Fibroblast of skin of abdomen (primary cell): ENCODE results near the gene CRYBB1.
A peak's percentile ranks its signal among the peaks of the same experiment; 100 is the strongest.

ENCODE experiments used
- DNase-seq: peaks from one replicate; pipeline ENCODE4 v3.0.0-alpha.2; 2013

The CRYBB1 gene

DNA sequence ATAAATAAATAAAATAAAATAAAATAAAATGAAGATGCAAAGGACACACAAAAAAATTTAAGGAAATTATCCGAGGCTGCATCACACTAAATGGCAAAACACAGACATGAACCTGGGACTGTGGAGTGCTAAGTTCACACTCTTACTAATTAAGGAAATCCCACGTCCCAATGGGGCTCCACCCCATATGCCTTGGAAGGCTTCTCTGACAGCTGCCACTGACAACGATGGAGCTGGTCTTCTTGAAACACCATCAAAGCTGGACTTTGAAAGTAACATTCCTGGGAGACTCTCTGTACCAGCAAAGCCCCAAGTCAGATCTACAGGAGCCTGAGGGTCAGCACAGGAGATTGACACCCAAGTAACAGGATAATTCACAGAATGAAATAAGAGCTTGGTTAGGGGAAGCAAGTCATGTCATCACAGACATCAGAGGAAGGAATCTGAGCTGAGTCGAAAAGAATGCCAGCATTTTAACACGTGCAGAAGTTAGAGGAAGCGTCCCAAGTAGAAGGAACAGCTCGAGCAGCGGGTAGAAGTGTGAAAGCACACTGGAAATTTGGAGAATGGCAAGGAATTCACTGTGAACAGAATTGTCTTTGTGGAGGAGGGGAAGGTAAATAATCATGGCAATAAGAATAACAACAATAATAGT, 41.7 kb downstream of the CRYBB1 start:
- peak; percentile 39 for DNase-seq

DNA sequence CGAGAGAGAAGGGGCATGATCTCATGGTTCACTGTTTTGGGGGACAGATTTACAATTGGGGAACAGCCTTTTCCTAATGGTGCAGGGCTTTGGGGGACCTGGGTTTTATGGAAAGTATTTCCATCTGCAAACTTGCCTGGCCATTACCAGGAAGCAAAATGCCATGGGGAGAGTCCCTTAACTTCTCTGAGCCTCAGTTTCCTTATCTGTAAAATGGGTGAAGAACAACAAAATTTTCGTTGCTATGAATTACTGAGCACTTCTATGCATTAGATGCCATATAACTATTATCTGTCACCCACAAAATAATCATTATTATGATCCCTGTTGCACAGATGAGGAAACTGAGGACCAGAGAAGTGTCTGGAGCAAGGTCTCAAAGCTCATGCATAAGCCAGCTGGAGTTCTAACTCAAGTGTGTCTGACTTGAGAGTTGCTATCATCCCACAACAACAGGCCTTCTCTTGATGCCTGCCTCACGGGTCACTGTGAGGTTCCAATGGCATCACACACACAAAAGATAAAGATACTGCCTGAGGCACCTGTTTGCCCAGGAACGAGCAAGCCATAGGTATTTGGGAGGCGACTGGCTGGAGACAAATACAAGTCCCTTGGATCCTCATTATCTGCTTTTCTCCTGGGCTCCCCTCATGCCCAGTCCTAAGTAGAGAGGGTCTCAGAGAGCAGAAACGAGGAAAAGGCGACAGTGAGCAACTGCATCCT, 43.7 kb downstream of the CRYBB1 start:
- no peak for DNase-seq

DNA sequence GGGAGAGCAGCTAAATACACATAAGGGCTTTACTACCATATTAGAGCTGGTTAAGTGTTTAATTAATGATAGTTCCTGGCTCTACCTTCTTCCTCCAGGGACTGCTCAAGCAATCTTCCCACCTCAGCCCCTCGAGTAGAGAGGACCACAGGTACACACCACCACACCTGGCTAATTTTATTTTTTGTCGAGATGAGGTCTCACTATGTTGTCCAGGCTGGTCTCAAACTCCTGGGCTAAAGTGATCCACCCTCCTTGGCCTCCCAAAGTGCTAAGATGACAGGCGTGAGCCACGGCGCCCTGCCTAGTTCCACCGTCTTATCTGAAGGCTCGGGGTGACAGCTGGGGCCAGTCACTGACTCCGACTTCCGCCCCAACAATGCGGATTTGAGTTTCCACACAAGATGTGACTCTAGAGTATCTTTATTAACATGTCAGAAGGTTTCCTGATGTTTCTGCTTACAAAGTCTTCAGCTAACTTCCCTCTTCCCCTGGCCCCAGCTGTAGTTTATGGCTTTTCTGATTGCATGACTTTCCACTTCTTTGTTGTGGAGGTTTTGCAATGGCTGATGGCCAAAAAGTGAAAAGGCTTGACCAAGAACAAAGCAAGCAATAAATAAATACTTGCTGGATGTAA, 44.7 kb downstream of the CRYBB1 start:
- DNase-seq, result peak; percentile 45

DNA sequence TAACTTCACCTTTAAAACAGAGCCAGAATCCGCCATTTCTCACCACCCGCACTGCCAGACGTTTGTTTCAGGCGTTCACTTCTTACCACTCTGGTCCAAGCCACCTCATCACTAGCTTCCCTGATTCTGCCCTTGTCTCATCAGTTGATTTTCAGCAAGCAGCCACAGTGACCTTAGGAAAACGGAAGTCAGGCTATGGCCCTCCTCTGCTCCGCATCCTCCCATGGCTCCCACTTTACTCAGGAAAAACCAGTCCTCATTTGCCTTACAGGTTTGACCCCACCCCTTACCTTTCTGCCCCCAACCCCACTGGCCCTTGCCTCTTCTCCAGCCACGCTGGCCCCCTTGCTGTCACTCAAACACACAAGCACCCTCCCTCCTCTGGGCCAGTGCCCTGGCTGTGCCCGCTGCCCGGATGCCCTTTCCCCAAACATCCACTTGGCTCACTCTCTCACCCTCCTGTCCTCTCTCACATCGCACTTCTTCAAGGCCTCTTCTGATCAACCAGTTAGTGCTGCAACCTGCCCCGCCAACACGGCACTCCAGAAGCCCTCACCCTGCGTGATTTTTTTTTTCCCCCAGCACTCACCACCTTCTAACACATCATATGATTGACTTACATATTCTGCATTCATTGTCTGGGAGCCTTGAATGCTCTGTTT, 46.8 kb downstream of the CRYBB1 start:
- DNase-seq, result no peak

DNA sequence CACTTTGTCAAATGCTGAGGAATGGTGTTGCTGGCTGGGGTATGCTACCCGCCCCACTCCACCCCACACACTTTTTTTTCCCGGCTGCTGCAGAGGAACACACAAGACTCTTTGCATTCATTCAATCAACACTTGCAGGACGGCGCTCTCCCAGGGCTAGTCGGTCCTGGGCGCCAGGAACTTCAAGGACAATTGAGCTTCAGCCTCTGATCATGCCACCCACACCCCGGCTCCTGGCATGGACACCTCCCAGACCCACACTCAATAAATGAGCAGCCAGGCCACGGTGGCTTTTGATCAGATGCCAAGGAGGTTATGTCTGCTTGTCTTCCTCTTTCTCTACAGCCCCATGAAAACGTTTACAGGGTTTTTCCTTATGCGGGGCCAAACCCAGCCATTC, 47.7 kb downstream of the CRYBB1 start:
- DNase-seq, result no peak

DNA sequence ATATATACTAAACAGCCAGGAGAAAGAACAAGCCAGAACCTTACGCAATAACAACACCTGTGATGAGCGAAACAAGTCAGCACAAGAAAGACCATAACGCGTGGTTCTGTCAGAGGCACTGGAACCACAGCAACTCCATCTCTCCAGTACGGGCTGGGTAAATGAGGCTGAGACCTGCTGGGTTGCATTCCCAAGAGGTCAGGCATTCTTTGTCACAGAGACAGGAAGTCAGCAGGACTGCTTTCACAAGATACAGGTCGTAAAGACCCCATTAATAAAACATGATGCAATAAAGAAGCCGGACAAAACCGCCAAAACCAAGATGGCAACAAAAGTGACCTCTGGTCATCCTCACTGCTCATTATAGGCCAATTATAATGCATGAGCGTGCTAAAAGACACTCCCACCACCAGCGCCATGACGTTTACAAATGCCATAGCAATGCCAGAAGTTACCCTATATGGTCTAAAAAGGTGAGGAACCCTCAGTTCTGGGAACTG, 49.6 kb downstream of the CRYBB1 start:
- DNase-seq, result no peak

DNA sequence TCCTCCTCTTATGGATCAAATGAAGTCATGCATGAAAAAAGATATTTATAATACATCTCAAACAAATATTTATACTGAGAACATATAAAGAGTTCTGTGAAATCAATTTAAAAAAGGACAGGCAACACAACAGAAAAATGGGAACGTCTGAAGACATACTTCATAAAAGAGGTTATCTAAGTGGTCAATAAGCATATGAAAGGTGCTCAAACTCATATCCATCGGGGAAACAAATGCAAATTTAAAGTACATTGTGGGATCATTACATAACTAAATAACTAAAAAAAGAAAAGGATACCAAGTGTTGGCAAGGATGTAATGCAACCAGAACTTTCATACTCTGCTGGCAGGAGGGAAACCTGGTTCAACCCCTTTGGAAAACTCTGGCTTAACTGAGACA, 50.2 kb downstream of the CRYBB1 start:
- DNase-seq, result no peak

DNA sequence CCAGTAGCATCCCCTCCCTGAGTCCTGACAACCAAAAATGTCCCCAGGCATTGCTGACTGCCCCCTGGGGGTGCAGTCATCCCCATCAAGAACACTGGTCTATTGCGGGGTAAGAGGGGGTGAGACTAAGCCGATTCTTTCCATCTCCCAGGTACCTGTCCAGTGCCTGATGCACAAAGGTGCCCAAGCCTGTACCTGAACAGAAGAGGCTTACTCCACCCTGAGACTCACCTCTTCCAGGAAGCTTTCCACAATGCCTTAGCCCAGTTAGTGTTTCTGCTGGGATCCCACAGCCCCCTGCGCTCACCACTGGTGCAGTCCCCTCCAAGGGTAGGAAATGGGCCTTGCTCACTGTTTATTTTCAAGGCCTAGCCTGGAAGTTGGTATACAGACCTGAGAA, 50.8 kb downstream of the CRYBB1 start:
- DNase-seq, result no peak

DNA sequence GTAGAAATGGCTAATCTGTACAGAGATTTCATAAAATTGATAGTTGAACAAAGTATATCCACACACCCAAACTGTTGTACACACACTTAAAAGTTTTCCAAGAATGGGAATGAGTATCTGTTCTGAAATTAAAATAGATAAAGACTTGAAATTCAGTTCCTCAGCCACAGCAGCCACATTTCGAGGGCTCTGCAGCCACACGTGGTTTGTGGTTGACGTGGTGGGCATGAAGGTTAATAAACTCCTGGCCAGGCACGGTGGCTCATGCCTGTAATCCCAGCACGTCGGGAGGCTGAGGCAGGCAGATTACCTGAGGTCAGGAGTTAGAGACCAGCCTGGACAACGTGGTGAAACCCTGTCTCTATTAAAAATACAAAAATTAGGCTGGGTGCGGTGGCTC, 51.9 kb downstream of the CRYBB1 start:
- no peak for DNase-seq

DNA sequence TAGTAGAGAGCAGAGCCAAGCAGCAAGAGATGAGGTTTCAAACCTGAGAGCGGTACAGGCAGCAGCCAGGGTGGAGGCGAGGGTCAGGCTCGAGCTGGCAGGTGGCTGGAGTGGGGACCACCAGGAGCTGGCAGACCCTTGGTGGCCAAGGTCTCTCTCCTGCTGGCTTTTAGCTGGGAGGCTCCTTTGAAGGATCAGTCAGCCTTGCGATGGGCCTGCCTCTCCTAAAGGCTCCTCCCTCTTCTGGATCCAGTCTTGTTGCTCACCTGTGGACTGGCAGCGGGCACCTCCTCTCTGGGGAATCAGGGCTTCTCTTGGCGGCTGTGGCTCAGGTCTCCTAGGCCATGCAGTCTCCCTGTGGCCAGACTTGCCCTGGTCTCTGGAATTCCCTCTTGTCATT, 52.6 kb downstream of the CRYBB1 start:
- no peak for DNase-seq

DNA sequence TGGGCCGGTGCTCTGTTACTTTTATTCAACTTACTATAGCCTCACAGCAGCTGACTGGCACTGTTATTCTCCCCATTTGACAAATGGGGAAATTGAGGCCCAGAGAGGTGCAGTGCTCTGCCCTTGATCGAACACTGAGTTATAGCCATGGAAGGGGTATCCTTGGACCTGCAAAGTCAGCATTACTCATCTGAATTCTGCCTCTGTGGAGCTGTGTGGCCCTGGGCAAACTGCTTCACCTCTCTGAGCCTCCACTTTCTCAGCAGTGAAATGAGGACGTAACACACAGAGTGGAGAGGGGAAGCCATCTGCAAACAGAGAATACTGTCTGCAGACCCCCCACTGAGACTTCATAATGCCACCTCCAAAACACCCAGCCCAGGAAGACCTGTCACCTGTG, 53.2 kb downstream of the CRYBB1 start:
- no peak for DNase-seq

DNA sequence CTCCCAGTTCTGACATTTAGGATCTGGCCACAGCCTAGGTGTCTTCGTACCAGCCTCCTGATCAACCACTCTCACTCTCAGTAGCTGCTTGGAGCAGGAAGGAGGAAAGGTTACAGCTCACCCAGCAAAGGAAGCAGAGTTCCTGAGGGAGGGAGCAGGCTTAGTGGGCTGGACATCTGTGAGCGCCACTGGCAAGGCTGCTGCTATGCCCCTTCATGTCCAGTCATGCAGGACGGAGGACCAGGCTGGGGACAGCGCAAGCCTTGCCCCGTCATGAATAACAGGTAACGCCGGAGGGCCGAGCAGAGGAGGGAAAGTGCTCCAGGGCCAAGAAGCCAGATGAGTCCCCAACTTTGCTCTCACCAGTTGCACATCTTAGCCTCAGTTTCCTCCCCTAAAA, 53.6 kb downstream of the CRYBB1 start:
- no peak for DNase-seq

DNA sequence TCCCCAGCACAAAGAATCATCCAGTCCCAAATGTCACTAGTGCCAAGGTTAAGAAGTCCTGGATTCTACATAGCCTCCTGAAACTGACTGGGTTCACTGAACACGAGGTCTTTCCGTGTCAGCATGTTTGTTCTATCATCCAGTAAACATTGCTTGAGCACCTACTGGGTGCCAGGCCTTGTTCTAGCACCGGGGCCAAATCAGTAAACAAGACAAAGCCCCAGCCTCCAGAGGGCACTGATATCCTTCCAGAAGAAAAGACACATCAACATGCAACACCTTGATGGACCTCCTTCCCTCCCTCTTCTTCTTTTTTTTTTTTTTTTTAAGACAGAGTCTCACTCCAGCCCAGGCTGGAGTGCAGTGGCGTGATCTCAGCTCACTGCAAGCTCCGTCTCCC, 54.8 kb downstream of the CRYBB1 start:
- DNase-seq, result no peak

DNA sequence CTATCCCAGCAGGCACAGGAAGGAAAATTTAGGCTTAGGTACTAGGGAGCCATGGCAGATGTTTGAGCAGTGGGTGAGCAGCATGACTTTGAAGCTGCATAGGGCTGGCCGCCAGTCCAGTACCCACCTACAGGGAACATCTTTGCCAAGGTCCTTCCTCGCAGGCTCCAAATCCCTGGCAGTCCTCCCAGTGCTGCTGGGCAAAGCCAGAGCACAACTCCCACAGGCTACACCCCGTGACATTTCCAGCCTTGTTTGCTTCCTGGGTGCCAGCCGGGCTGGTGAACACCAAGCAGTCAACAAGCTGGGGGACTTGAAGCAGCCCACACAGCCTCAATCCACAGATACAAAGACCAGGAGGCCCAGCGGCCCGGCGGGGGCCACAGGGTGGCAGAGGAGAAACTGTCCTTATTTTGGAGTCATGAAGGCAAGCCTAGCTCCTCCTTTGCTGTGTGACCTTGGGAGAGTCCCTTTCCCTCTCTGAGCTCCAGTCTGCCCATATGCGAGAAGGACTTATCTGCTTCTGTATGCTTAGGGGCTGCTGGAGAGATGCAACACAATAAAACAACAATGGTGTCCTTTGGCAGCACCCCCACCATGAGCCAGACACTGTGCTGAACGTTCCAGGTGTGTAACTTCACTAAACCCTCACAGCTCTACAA, 55.9 kb downstream of the CRYBB1 start:
- no peak for DNase-seq

DNA sequence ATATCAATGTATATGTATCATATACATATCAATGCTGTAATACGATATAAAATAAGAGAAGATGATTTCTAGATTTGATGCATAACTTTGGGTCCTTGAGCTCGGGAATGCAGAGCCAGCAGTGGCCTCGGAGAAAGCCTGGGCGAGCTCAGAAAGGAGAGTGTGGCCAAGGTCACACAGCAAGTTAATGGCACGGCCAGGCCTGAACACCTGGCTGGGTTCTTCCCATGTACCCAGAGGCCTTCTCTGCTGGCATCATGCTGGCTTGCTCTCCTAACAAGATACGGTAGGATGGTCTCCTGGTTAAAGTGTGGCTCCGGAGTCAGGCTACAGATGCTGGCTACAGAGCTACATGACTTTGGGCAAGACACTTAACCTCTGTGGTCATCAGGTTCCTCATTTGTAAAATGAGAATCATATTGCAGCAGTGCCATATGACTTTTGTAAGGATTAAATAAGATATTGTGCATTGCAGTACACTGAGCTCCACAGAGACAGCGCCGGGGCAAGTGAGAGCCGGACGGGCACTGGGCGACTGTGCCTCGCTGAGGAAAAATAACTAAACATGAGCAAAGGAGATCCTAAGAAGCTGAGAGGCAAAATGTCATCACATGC, 57.8 kb downstream of the CRYBB1 start:
- DNase-seq, result no peak

DNA sequence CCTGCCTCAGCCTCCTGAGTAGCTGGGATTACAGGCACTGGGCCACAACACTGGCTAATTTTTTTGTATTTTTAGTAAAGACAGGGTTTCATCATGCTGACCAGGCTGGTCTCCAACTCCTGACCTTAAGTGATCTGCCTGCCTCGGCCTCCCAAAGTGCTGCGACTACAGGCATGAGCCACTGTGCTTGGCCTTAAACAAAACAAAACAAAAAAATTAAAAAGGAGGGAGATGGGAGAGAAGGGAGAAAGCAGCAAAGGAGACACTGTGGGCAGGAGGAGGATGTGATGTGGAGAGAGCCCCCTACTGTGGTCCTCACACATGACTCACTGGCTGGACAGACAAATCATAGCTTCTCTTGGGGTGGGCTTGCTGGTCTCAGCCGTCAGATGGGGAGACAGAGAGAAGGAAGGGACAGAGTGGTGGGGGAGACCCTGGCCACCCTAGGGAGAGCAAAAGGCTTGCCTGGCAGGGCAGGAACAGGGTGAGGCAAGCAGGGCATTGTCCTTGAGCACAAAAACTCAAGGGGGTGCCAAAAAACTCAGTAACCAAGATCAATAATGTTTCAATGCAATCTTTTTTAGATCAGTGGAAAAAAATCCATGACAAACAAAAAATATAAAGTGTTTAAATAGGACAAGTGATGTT, 59.5 kb downstream of the CRYBB1 start:
- peak; percentile 18 for DNase-seq

DNA sequence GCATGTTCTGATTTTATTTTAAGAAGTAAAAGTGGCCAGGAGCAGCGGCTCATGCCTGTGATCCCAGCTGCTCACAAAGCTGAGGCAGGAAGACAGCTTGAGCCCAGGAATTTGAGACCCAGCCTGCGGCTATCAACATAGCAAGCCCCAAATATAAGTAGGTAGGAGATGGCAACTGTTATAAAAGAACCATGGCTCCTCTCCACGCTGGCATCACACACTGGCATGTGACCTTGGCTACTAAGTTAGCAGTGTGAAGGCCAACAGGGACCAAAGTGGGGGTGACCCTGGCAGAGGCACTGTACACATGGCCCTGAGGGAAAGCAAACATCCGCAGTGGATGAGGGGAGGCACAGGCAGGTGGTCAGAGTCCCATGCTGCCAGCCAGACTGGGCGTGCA, 60.9 kb downstream of the CRYBB1 start:
- no peak for DNase-seq

DNA sequence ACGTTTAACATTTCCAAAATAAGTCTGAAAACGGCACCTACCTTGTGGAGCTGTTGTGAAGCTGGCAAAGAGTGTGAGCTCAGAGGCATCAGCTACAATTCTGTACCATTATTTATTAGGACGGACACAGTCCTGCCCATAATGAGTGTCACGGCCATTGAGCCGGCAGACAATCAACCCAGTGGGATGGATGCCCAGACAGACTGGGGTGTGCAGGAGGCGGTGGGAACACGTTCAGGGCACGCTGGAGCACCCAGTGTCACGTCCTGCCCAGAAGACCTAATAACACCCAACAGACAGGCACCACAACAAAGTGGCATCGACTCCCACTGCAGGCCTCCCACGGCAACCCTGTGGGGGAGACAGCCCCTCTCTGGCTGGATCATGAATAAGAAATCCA, 62.3 kb downstream of the CRYBB1 start:
- DNase-seq, result no peak

DNA sequence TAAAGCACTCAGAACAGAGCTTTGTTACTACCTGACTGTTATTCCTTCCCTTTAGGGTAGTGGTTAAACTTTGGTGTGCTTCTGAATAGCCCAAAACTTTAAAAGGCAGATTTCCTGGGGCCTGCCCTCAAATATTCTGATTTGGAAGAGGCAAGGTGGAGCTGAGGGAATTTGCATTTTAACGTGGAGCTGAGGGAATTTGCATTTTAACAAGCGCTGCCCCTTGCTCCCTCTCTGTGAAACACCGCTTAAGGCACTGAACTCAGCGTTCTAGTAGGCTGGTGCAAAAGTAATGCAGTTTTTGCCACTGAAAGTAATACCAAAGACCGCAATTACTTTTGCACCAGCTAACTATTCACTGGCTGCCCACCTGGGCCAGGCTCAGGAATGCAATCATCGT, 62.9 kb downstream of the CRYBB1 start:
- DNase-seq, result no peak

DNA sequence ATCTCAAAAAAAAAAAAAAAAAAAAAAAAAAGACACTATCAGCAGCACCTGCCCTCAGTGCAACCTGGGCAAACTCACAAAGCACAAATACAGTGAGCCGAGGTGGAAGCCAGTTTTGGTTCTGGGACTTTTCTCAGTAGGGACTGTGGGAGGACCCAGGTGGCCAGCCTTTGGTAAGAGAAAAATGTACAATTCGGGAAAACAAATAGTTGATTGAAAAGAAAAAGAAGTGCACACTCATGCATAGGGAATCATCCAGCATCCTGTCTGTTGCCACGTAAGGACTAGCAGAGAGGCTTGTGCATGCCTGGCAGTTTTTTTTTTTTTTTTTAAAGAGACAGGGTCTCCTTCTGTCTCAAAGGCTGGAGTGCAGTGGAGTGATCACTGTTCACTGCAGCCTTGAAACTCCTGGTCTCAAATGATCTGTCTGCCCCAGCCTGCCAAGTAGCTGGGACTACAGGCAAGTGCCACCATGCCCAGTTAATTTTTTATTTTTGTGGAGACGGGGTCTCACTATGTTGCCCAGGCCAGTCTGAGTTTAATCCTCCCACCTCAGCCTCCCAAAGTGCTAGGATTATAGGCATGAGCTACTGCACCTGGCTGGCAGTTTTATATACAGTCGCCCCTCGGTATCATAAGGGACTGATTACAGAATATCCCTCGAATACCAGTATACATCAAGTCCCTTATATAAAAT, 64.6 kb downstream of the CRYBB1 start:
- DNase-seq, result peak; percentile 92

DNA sequence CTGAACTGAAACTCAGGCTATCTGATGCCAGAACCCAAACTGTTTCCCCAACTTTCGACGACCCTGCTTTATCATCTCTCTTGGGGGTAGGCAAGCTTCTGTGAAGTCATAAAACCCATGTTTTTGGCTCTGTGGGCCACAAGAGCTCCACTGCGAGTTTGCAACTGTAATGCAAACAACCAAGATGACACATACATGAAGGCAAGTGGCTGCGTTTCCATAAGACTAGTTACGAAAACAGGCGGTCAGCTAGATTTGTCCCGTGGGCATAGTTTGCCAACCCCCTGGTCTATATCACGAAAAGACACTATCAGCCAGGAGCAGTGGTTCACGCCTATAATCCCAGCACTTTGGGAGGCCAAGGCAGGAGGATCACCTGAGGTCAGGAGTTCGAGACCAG, 65.4 kb downstream of the CRYBB1 start:
- peak; percentile 36 for DNase-seq
